Esophagus mucosa (tissue), 1 donor: Measurements from ENCODE around the gene CDK10. TPM values are rescaled to one million over a fixed set of nuclear protein-coding genes. Genes with fewer than 3 reads are reported as not detected.
A peak's percentile ranks its signal among the peaks of the same experiment; 100 is the strongest.

Source experiments
- ATAC-seq: fragments of 200-7000 bp; cut with Tn5 transposase; one replicate; pipeline ENCODE4 v1.9.1; 2020
- total RNA-seq: library from RNA; stranded (reverse); gene quantifications from one replicate; pipeline ENCODE4 v1.2.4, GENCODE V29; 2023
- donor health status: DM: yes; HTN: yes; CAD: no.

The CDK10 gene
- total RNA-seq, 1 donor from 2014 or later: 37.3 TPM

DNA sequence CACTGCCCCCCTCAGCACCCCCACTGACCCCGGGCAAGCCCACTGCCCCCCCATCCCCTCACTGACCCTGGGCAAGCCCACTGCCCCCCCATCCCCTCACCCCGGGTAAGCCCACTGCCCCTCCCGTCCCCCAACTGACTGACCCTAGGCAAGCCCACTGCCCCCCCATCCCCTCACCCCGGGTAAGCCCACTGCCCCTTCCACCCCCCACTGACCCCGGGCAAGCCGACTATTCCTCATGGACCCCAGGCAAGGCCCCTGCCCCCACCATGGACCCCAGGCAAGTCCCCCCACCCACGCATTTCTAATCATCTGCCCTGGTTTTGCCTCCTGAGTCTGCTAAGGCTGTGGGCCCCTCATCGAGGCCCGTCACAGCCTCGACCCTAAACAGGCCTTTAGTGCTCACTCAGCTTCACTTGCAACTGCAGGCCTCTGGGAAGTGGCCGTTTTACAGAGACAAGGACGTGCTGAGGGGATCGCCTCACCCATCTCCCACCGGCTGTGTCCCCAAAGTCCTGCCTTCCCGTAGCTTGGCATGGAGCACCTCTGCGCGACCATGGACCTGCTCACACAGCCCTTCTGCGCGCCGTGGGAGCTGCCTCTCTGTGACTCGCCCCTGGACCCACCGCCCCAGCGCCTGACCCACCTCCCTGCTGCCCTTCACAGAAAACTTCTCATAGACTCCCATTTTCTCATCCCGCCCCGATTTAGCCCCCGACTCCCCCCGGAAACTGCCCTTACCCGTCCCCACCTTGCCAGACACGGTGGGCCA, 30.6 kb downstream of the CDK10 start:
- ATAC-seq: no peak

DNA sequence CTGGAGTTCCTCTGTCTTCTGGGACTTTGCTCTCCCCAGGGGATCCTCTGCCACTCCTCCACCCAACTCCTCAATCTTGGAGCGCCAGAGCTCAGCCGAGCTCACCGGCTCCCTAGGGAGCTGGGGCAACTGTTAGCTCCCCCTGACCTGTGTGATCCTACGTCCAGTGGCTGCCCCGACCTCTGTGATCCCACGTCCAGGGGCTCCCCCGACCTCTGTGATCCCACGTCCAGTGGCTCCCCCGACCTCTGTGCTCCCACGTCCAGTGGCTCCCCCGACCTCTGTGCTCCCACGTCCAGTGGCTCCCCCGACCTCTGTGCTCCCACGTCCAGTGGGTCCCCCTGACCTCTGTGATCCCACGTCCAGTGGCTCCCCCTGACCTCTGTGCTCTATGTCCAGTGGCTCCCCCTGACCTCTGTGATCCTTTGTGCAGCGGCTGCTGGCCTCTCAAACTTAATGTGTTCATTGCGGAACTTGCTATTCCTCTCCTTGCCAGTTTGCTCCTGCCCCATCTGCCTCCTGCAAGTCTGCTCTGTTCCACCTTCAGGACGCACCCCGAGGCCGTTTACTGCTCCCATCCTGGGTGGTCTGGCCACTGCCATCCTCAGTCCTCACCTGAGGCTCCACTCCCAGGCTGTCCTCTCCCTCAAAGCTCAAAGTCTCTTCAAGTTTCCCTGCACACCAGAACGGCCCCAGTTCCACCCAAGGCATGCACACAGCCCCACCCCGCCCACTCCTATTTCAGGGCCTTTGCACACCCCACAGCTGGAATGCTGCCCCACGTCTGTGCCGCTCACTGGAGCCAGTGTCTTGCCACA, 31.4 kb downstream of the CDK10 start:
- ATAC-seq: no peak

- peak; percentile 0 for ATAC-seq
Measured at GRCh38 chr16:89720551-89720812, 34.0 kb downstream of the CDK10 start.

- peak; percentile 60 for ATAC-seq
Measured at GRCh38 chr16:89720813-89721545, 34.5 kb downstream of the CDK10 start, which contains the start of the genes VPS9D1 and ZNF276. VPS9D1 (minus strand) TSS chr16:89720898; CDS start chr16:89720861, 37 bp downstream. ZNF276 (plus strand) TSS chr16:89721537; CDS start chr16:89721641, 104 bp downstream.

GRCh38 chr16:89721546-89722391, 35.3 kb downstream of the CDK10 start:
- peak; percentile 20 for ATAC-seq

DNA sequence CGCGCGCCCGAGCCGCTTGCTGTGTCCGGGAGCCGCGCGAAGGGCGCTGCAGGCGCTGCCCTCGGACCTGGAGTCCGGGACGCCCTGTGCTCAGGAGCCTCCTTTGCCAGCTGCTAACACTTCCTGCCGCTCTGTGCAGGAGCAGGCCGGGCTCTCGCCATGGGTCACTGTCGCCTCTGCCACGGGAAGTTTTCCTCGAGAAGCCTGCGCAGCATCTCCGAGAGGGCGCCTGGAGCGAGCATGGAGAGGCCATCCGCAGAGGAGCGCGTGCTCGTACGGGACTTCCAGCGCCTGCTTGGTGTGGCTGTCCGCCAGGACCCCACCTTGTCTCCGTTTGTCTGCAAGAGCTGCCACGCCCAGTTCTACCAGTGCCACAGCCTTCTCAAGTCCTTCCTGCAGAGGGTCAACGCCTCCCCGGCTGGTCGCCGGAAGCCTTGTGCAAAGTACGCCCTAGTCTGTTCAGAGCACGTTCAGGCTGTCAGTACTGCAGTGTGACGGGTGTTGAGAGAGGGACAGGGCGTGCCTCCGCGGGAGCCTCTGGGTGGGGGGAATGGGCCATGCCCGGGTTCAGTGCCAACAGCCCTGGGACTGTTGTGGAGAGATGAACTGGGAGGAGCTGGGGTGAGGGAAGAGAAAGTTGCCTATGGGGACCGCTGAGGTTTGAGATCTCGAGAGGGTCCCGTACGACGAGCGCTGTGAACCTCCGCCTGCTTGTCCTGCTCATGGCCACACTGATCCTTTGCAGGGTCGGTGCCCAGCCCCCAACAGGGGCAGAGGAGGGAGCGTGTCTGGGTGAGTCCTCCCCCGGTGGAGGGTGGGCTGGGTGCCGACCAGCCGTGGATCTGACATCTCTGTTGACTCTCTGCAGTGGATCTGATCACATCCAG, 36.1 kb downstream of the CDK10 start:
- peak; percentile 75 for ATAC-seq

- peak; percentile 44 for ATAC-seq
Measured at GRCh38 chr16:89723279-89724250, 37.1 kb downstream of the CDK10 start.

DNA sequence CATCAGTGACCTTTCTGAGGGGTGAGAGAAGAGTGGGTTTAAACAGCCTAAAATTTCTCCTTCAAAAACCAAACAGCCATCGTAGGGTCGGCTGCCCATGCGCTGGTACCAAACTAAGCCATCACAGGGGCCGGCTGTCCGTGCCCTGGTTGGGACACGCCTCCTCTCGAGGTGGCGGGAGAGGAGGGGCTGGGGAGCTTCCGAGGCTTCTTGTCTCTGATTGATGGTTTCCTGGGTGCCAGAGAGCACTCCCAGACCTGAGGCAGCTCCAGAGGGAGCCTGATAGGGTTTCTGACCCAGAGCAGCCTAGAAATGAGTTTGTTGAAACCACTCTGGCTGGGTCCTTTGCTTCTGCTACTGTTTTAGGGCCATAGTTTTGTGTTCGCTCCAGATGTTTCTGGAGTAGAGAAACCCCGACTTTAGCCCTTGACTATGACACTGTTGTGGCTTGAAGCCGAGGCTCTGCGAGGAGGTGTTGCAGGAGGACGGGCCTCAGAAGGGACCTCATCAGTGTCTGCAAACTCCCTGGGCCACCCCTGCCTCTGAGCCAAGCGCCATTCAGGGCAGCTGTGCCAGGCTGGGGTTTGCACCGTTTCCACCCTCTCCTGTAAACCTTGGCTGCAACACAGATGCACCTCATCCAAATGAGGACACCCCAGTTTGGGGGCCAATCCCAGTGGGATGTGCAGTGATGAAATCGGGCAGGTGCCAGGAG, 41.1 kb downstream of the CDK10 start:
- ATAC-seq: no peak

DNA sequence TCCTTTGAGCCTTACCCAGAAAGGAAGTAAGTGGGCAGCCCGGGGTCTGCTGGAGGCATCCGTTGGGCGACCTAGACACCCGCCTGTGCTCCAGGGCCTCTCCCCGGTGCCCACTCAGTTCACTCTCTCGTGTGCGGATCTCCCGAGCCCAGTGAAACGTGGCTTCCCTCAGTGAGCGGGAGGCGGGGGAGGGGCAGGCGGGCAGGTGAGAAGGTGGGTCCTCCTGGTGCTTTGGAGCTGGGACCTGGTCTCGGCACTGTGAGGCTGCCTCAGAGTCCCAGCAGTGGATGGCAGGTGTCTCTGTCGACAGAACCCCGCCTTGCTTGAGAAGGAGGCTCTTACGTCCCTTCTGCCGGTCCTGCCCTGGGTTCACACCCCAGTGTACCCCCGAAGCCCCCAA, 42.8 kb downstream of the CDK10 start:
- no peak for ATAC-seq

GRCh38 chr16:89729863-89730593, 43.5 kb downstream of the CDK10 start:
- ATAC-seq: no peak

DNA sequence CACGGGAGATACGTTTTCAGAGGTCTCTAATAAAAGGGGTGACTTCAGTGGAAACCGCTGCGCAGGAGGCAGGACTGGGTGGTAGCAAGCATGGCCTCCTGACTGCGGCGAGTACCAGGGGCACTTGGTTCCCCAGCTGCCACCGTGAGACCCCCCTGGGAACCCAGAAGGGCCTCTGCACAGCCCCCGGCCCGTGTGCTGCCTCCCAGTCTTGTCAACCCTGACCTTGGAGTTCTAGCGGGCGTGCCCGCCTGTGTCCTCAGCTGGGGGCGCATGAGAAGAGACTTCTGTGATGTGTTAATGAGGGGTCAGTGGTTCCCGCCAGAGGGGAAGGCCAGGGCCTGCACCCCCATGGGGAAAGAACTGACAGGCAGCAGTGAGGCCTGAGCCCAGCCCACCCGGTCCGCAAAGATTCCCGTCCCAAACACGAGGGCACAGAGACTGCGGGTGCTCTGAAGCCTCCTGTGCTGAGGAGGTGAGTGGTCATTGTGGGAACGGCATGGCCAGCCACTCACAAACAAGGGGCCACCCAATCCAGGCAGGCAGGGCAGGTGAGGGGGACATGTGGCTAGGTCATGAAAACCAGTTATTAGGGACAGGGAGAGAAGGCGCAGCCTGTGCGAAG, 44.2 kb downstream of the CDK10 start:
- ATAC-seq: no peak

DNA sequence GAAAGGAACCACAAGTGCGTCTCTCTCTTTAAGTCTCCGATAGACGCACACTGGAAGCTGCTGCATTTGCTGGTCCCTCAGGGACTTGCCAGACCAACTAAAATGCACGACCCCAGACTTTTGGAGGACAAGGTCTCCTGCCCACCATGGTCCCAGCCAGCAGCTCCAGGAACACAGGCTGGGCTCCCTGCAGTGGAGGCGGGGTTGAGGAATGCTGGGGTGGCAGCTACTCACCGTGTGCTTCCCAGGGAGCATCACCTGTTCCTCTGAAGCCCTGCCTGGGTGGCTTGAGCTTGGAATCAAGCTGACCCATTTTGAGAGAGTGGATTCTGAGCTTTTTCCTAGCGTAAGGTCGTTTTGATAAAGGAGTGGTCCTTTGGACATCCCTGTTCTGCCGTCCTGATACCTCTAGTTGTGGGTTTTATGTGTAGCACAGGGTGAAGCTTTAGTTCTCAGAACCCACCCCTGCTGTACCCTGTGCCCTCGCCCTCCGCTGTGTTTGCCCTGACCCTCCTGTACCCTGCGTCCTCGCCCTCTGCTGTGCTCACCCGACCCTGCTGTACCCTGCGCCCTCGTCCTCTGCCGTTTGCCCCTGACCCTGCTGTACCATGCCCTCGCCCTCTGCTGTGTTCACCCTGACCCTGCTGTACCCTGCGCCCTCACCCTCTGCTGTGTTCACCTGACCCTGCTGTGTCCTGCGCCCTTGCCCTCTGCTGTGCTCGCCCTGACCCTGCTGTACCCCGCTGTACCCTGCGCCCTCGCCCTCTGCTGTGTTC, 45.8 kb downstream of the CDK10 start:
- ATAC-seq: no peak

DNA sequence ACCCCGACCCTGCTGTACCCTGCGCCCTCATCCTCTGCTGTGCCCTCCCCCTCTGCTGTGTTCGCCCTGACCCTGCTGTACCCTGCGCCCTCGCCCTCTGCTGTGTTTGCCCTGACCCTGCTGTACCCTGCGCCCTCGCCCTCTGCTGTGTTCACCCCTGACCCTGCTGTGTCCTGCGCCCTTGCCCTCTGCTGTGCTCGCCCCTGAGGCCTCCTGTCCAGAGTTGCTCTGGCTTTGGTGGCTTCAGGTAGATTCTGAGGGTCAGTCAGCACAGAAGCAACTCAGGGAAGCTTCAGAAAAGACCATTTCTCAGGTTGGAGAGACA, 46.4 kb downstream of the CDK10 start:
- no peak for ATAC-seq

DNA sequence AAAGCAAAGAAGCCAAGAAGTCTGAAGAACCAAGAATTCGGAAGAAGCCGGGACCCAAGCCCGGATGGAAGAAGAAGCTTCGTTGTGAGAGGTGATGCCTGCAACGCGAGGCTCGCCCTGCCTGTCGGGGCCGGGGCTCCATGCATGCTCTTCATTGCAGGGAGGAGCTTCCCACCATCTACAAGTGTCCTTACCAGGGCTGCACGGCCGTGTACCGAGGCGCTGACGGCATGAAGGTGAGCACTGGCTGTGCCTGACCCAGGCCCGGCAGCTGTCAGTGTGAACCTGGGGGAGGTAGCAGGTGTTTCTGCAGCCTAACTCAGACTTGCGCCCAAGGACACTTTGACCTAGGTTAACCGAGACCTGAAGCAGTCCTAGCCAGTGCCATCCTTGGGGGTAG, 46.8 kb downstream of the CDK10 start:
- no peak for ATAC-seq

- no peak for ATAC-seq
Measured at GRCh38 chr16:89733792-89734191, 47.3 kb downstream of the CDK10 start.

DNA sequence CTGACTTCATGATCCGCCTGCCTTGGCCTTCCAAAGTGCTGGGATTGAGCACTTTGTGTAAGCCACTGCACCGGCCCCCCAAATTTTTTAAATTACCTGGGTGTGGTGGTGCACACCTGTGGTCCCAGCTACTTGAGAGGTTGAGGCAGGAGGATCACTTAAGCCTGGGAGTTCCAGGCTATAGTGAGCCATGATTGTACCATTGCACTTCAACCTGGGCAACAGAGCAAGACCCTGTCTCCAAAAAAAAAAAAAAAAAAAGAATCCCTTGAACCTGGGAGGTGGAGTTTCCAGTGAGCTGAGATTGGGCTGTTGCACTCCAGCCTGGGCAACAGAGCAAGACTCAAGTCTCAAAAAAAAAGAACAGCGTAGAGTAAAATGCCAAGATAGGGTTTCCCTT, 50.1 kb downstream of the CDK10 start:
- no peak for ATAC-seq

GRCh38 chr16:89737341-89738071, 51.0 kb downstream of the CDK10 start:
- no peak for ATAC-seq
